GM12891 (cell line): ENCODE data around the gene PTPRF.

ENCODE experiments used
- PAX5 ChIP-seq: IDR thresholded peaks from 2 replicates; pipeline ENCODE4 v1.6.1; 2011; ENCODE audit warnings: low read length, moderate library complexity, mild to moderate bottlenecking; ENCODE audit not compliant: insufficient read depth, severe bottlenecking
- POLR2A ChIP-seq: IDR thresholded peaks from 2 replicates; pipeline ENCODE4 v1.6.1; 2011; ENCODE audit warnings: low read depth, low read length, control low read depth
- POLR2AphosphoS5 ChIP-seq: IDR thresholded peaks from 2 replicates; pipeline ENCODE4 v1.6.1; 2011; ENCODE audit warnings: low read depth, low read length, control low read depth
- POU2F2 ChIP-seq: IDR thresholded peaks from 2 replicates; pipeline ENCODE4 v1.6.1; 2011; ENCODE audit warnings: low read depth, mild to moderate bottlenecking, control low read depth, low read length, moderate library complexity
- SPI1 ChIP-seq: IDR thresholded peaks from 2 replicates; pipeline ENCODE4 v1.6.1; 2011; ENCODE audit warnings: low read depth, low read length, control low read depth
- TAF1 ChIP-seq: IDR thresholded peaks from 2 replicates; pipeline ENCODE4 v1.6.1; 2011; ENCODE audit warnings: low read depth, low read length, control low read depth

DNA sequence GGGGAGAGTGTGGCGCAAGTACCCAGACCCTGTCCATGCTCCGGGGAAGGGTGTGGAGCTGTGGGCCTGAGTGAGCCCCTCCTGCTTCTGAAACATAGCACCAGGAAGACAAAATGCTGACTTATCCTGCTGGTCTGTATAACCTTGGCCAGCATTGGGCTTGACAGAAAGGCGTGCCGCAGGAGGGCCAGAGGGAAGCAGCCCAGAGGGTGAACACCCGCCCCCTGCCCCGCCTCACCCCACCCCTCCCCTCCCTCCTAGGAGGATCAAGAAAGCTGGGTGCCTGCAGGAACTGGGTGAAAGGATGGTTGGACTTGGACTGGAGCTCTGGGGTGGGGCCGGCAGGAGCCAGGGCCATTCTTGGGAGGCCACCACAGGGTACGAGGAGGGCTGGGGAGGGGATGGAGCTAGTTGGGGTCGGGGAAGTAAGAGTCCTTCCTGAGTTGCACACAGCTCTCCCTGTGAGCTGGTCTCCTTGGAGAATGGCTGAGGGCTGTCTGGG is 27.1 kb downstream of the PTPRF start:
- TF ChIP-seq POLR2AphosphoS5 = no peak
- no peak for TF ChIP-seq POLR2A
- TF ChIP-seq PAX5 = no peak
- no peak for TF ChIP-seq TAF1
- TF ChIP-seq SPI1 = no peak
- no peak for TF ChIP-seq POU2F2
